Left renal pelvis (tissue), 4 donors: ENCODE measurements around the gene GNAQ. TPM values are rescaled to one million over a fixed set of nuclear protein-coding genes. Genes with fewer than 3 reads are reported as not detected.
"Not testable (repeated sequence)": the region's sequence is repeated elsewhere in the genome, so short reads cannot be mapped to it uniquely, and the experiment has no call there.

Experiments
- DNase-seq, 4 donors: peaks; one replicate each; pipeline ENCODE4 v3.0.0-alpha.2; 2013; ENCODE audit warnings: low read depth in 4 of 4, low spot score in 3 of 4
- polyA plus RNA-seq, 4 donors: library from polyadenylated mRNA; unstranded; fragments of 120-200 nt; gene quantifications; one replicate each; pipeline ENCODE4 v1.2.1, GENCODE V29; 2013; ENCODE audit not compliant: insufficient read length in 4 of 4

The GNAQ gene
- polyA plus RNA-seq, 4 donors = 60.6 to 75.1 (median 62.3) TPM

- DNase-seq = no peak
Observed at GRCh38 chr9:77756449-77756848, 275.2 kb downstream of the GNAQ start.

- no peak for DNase-seq
Observed at GRCh38 chr9:77753180-77753579, 278.4 kb downstream of the GNAQ start.

GRCh38 chr9:77752554-77752953, 279.1 kb downstream of the GNAQ start:
- DNase-seq = no peak

GRCh38 chr9:77751341-77752091, 280.1 kb downstream of the GNAQ start:
- peak; percentile 49 to 59 (median 52) for DNase-seq

GRCh38 chr9:77750981-77751340, 280.6 kb downstream of the GNAQ start:
- DNase-seq = no peak

GRCh38 chr9:77750284-77750683, 281.3 kb downstream of the GNAQ start:
- DNase-seq = no peak

GRCh38 chr9:77748214-77748772, 283.3 kb downstream of the GNAQ start:
- no peak for DNase-seq

GRCh38 chr9:77747163-77747562, 284.4 kb downstream of the GNAQ start:
- DNase-seq = no peak

- no peak for DNase-seq
Observed at GRCh38 chr9:77744841-77745430, 286.7 kb downstream of the GNAQ start.

GRCh38 chr9:77743386-77743785, 288.2 kb downstream of the GNAQ start:
- no peak for DNase-seq

- DNase-seq = no peak
Observed at GRCh38 chr9:77738932-77739331, 292.7 kb downstream of the GNAQ start.

GRCh38 chr9:77735494-77735893, 296.1 kb downstream of the GNAQ start:
- no peak for DNase-seq

GRCh38 chr9:77731930-77732329, 299.7 kb downstream of the GNAQ start:
- no peak for DNase-seq

GRCh38 chr9:77731008-77731698, 300.5 kb downstream of the GNAQ start:
- DNase-seq = no peak

GRCh38 chr9:77729177-77729576, 302.4 kb downstream of the GNAQ start:
- no peak for DNase-seq

- DNase-seq = no peak
Observed at GRCh38 chr9:77726814-77727213, 304.8 kb downstream of the GNAQ start.

- no peak for DNase-seq
Observed at GRCh38 chr9:77726289-77726688, 305.3 kb downstream of the GNAQ start.

GRCh38 chr9:77725820-77726219, 305.8 kb downstream of the GNAQ start:
- DNase-seq = no peak

- no peak for DNase-seq
Observed at GRCh38 chr9:77725046-77725694, 306.4 kb downstream of the GNAQ start.

- DNase-seq = not testable (repeated sequence)
Observed at GRCh38 chr9:77721156-77721555, 310.5 kb downstream of the GNAQ start.

- DNase-seq = peak in 1 of 4 donors; percentile 17
Observed at GRCh38 chr9:77719321-77719720, 312.3 kb downstream of the GNAQ start.
